ENCODE measurements around the gene TRIM40.

Gene TRIM40, protein sequence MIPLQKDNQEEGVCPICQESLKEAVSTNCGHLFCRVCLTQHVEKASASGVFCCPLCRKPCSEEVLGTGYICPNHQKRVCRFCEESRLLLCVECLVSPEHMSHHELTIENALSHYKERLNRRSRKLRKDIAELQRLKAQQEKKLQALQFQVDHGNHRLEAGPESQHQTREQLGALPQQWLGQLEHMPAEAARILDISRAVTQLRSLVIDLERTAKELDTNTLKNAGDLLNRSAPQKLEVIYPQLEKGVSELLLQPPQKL

GRCh38 chr6:30135757-30136156 lies at the start of gene TRIM40:
TSS of gene TRIM40 (plus strand) at chr6:30136140. CDS start at chr6:30137037, 897 bp downstream.
- DNase-seq: no peak

DNA sequence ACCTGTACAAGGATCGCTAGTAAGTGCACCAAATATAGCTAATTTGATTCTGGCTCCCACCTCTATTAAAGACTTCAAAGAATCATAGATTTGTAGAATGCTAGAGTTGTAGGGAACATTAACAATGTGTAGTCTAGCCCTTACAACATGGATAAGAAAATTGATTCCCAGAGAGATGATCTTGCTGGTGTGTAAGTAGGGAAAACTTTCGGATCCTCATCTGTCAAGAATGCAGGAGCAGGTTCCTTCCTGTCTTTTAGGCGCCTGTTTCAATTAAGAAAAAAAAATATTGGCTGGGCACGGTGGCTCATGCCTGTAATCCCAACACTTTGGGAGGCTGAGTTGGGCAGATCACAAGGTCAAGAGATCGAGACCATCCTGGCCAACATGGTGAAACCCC lies 48.1 kb upstream of the TRIM40 start:
- DNase-seq: no peak

- DNase-seq: peak; percentile 89
Observed at GRCh38 chr6:30091577-30092381, 44.2 kb upstream of the TRIM40 start.

GRCh38 chr6:30092852-30093543 lies 42.9 kb upstream of the TRIM40 start:
- no peak for DNase-seq

- DNase-seq: peak; percentile 60
Observed at GRCh38 chr6:30093951-30094661, 41.8 kb upstream of the TRIM40 start.

GRCh38 chr6:30096829-30097228 lies 39.1 kb upstream of the TRIM40 start:
- DNase-seq: no peak

DNA sequence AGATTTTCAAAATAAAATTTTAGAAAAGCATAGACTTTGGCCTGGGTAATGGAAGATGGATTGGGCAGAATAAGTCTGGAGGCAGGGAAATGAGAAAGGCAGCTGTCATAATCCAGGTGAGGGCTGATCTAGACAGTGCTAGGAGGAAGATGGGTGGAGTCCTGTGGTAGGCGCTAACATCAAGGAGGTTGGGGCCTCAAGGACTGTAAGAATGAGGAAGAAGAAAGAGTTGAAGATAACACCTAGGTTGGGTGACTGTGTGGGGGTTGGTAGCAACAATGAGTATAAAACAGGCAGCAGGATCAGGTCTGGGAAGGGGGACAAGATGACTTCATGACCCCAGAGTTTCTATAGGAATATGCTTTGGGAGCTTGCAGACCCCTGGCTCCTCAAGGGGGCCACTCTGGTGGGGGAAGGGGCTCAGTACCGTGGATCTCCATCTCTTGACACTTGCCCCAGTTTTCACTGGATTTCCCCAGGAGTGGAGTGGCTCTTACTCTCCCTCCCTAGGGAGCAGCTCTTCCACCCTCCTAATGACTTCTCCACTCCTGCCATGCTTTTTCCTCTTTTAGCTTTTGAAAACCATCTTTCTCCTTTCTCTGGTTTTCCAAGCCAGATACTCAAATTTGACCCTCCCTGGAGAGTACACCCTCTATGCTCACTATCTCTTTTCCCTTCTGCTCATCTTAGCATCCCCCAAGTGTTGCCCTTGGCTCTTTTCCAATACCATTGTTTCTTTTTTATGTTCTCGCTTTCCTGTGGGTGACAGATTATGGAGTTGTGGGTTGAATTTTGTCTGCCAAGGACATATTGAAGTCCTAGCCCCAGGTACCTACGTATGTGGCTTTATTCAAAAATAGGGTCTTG lies 37.8 kb upstream of the TRIM40 start:
- no peak for DNase-seq

DNA sequence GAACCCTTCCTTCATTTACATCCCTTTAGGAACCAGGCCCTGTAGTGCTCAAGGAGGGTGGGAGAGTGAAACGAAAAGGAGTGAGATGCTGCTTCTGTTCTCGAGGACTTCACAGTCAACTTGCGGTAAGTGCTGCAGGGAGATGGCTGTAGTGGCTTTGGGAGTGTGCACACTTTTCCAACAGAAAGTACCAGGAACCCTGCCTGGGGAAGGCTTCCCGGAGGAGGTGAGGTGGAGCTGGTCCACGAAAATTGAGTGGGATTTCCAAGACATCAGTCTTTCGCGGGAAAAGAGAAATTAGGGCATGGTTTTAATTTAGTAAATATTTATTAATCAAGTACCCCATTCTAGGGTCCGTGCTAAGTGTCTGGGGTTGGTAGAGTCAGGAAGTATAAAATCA lies 35.8 kb upstream of the TRIM40 start:
- DNase-seq: no peak

GRCh38 chr6:30100585-30101443 lies 35.1 kb upstream of the TRIM40 start:
- DNase-seq: no peak

DNA sequence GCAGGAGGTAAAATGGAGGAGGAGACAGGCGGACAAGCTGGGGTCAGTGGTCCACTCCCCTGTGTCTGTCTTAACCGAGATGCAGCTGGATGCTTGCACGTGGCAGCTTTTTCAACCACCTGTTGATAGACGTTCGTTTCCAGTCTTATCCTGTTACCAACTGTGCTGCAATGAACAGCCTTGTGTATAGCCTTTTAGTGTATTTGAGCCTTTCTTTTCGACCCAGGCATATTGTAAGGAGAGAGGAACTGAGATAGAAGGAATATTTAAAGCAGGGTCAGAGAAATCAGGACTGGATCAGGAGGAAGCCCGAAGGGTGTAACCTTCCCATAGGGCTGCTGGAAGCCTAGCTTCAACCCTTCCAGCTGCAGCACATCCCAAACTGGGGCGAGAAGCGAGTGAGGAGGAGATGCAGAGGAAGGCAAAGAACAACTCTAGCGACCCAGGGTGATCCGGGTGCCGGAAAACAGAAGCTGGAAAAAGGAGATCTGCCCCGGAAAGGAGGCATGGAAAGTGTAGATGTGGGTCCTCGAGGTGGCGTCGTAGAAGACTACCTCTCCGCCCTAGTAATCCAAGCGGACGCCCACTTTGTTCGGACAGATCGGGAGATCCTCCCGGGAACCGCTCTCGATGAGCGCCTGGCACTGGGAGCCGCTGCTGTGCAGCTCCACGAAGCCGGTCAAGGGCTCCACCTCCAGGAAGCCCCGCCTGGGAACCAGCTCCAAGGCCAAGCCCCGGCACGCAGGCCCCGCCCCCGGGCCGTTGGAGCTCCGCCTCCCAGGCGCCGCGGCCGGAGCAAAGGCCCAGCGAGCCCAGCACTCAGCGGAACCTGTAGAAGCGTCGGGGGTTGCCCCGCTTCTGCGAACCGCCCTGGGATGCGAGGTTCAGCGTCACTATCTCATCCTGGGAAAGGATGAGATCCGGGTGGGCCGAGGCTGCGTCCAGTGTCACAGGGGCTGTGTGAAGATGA lies 34.2 kb upstream of the TRIM40 start:
- peak; percentile 93 for DNase-seq

- DNase-seq: peak; percentile 96
Observed at GRCh38 chr6:30102414-30102969, 33.4 kb upstream of the TRIM40 start.

- peak; percentile 89 for DNase-seq
Observed at GRCh38 chr6:30102970-30103871, 32.7 kb upstream of the TRIM40 start.

GRCh38 chr6:30103872-30104179 lies 32.1 kb upstream of the TRIM40 start:
- DNase-seq: no peak

GRCh38 chr6:30104661-30105060 lies 31.3 kb upstream of the TRIM40 start:
- no peak for DNase-seq

DNA sequence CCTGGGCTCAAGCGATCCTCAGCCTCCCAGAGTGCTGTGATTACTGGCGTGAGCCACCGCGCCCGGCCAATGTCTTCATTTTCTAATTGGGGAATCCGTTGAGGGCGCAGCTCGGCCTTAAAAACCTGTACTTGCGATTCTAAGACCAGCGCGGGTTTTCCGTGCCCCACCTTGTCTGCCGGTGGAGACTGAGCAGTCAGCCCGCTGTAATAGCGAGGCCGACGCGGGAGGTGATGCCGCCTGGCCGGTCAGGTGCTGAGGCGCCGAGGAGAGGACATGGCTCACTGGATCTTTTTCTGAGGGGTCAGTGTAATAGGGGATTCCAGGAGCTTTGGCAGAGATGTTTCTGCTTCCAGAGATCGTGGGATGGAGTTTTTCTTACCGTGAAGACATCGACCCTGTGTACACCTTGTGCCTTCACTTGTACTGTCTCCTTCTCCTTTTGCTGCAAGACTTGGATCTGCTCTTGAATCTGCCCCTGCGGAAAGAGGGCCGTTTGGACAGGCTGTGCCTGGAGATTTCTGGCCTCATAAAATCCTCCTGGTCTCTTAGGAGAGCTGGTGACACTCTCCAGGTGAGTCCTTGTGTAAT lies 24.6 kb upstream of the TRIM40 start:
- DNase-seq: no peak

- DNase-seq: peak; percentile 72
Observed at GRCh38 chr6:30112402-30112994, 23.4 kb upstream of the TRIM40 start.

DNA sequence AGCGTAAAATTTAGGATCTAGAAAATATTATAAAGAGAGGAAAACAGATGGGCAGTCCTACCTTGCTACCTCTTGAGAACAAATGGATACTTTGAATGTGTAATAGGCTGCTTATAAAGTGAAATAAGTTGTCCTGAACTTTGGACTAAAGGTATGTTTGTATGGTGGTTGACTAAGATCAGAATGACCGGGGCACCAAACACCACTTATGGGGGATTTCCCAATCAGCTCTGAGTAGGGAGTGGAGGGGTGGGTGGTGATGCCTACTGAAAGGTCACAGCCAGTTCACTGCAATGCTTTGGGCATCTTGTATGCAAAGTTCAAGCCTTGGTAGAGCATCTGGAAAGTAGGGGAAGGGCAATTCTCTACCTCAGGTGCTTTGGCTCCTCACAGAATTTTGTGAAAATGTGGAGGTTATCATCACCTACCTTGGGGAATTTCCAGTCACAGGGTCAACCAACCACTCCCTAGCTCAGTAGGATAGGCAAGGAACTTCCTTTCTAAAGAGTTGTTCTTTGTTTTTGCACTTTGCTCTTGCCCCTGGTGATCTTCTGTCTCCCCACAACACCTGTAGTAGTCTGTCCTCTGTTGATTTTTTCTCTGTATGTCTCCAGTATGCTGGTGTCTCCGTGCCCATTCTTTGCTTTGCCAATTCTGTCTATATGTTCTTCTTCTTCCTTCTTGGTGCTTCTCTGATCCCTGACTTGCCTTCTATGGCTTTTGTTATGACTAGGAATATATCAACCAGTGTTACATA lies 22.8 kb upstream of the TRIM40 start, which contains the start of gene TRIM31:
TSS of gene TRIM31 (minus strand) at position 88 of the 757 bp plus-strand sequence. CDS start 285 bp downstream, outside the sequence.
- peak; percentile 66 for DNase-seq
